GM21576 (cell line): ENCODE data around the gene IL4R.
"Not testable (repeated sequence)": the region's sequence is repeated elsewhere in the genome, so short reads cannot be mapped to it uniquely, and the experiment has no call there.

Source experiments
- ATAC-seq: cut with Tn5 transposase; IDR thresholded peaks from one replicate; pipeline ENCODE4 v1.9.1; 2021; ENCODE audit warnings: mild to moderate bottlenecking, moderate library complexity; ENCODE audit not compliant: unreplicated experiment

The IL4R gene

DNA sequence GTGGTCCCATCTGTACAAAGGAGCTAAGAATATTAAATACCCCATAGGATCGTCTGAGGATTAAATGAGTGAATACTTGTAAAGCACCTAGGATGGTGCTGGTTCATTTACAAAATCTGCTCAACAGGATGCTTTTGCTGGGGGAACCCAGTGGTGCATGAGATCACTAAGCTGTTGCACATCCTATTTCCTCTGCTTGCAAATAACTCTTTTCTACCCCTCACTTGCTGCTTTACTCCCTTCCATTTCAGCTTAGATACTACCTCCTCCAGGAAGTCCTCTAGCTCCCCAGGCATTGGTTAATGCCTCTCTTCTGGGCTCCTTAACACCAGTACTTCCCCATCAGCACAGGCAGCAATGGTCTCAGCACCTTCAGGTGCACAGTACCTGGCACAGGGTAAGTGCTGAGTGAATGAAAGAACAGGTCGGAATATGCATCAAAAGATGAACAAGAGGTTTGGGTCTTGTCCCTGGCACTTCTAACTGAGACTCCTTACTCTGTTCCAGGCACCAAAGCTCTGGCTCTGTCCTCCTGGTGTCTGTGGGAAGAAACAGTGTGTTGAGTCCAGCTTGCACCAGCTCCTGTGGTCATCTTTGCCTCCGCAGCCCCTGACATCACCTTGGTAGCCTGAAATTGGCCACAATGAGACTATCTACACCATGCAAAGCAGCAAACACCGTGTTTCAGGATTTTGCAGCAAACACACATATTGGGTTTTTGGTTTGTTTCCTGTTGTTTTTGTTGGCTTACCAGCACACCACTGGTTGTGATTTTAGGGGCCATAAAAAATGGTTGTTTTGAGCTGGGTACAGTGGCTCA is 64.1 kb downstream of the IL4R start:
- ATAC-seq: no peak

DNA sequence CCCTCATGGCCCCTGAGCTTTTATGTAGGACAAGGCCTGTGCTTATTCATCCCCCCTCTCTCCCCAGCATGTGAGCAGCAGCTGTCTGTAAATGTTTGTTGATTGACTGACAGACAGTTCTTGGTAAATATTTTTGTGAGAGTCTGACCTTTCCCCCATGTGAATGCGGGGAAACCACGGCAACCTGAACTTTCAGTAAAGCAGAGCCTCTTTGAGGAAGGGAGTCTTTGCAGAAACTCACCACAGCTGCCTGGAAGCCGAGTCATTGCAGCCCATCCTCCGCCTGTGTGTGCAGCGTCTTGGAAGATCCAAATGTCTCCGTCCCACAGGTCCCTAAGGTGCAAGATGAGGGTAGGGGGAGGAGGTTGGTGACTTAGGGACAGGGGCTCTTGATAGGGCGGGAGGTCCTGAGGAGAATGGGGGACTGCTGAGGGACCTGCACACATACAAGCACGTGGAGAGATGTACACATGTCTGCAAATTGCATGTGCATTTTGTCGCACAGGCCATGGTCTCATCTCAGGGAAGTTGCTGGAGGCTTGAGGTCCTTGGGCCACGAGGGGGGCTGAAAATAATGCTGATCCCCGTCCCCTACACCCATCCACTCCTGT is 65.2 kb downstream of the IL4R start:
- ATAC-seq: no peak

DNA sequence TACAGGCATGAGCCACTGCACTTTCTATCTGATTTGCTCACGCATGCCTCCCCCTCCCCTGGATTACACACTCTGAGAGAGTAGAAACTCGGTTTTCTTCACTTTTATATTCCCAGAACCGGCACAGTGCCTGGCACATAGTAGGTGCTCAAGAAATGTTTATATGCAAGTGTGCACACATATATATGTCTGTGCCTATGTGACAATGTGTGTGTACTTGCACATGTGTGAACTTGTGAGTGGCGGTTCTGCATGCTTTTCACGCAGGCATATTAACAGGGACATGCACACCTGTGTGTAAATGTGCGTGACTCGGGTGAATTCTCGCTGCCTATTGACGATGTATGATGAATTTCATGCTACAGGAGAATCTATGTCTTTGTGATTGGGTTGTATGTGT is 66.1 kb downstream of the IL4R start:
- no peak for ATAC-seq

DNA sequence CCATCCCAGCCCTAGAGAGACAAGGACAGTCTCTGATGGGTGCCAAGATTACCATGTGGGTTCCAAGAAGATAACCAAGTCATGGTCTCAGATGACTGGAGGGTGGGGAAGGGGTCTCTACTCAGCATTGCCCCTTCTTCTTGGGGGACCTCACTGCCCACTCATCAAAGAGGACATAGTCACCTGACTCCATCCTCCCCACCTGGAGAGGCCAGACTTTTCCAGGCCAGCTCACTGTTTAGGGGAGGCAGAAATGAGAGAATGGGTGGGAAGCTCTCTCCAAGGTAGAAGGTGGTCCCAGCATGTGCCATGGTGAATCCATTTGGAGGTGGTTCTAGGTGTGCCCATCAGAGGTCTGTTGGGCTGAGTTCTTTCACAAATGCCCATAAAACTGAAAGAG is 67.5 kb downstream of the IL4R start:
- ATAC-seq: no peak

DNA sequence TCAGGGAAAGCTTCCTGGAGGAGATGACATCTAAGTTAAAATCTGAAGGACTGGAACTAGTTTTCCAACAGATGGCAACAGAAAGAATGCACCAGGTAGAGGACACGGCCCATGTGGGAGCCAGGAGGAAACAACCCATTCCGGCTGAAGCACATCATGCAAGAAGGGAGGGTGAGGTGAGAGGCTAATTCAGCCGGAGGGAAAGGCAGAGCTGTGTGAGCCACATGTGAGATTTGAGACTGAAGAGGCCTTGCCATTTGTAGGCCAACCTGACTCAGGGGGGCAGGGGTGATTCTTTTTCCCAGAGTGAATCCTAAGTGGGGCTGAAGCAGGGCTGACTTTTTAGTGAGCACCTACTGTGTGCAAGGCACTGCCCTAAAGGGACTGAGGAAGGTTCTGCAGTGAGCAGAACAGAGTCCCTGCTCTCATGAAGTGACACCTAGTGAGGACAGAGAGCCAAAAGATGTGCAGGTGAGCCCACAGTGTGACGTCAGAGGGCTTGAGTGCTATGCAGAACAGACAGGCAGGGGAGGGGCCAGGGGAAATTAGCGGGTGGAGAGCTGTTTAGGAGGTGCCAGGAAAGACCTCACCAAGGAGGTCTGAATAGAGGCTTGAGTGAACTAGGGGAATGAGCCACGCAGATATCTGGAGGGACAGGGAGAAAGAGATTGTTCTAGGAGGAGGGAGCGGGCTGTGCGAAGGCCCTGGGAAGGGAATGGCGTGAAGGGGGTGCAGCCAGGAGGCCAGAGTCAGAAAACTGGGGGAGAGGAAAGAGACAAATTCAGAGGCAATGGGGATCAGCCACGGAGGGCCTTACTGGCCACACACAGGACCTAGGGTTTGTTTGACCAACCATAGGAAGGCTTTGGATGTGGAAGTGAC is 68.4 kb downstream of the IL4R start:
- no peak for ATAC-seq

DNA sequence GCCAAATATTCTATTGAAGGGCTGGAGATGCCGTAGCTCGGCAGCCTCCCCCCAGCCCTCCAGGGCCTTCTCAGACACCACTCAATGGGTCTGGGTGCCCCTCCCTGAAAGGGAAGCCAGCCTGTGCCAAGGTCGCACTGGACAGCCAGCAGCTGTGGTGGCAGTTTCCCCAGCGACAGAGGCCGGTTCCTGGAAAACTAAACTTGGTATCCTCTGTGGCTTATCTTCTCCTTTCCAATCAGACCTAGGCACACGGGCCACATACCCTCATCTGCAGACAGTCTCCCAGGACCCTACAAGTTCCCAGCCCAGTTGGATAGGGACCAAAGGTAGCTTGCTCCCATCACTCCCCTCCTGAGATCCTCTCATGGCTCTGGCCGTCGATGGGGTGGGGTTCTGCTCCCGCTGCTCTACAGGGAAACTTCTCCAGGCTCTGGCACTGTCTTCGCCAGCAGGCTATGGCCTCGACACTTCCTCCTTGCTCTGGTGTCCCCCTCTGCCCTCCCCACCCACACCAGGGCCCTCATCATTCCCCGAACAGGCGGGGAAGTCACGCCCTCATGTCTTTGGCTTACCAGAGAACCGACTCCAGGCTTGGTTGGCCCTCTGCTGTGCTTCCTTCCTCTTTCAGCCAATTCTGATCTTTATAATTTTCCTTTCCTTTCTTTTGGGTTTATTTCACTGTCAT is 69.9 kb downstream of the IL4R start:
- ATAC-seq: no peak

DNA sequence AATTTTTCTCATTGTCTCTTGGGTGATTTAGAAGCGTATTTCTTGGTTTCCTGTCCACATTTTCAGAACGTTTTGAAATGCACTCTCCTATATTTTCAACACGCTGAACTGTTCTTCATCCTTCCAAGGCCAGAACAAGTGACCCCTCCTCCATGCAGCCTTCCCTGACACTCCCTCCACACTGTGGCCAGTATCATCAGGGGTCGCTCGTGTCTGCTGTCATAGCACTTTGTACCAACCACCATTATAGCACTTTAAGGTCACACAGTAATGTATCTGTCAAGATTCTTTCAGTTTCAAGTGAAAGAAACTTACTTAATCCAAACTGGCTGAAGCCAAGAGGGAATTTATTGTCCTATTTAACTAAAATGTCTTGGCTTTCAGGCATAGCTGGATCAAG is 70.7 kb downstream of the IL4R start:
- no peak for ATAC-seq

DNA sequence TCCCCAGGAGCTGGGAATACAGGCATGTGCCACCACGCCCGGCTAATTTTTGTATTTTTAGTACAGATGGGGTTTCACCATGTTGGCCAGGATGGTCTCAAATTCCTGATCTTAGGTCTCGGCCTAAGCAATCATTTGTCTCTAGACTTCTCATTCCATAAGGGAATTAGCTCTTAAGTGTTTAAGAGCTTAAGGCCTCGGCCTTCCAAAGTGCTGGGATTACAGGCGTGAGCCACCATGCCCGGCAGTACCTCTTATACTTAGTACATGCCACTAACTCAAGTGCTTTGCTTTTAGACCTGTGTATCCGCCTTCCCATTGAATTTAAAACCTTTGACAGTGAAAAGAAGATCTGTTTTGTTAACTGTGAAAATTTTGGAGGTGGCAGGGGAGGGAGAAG is 71.6 kb downstream of the IL4R start:
- no peak for ATAC-seq

DNA sequence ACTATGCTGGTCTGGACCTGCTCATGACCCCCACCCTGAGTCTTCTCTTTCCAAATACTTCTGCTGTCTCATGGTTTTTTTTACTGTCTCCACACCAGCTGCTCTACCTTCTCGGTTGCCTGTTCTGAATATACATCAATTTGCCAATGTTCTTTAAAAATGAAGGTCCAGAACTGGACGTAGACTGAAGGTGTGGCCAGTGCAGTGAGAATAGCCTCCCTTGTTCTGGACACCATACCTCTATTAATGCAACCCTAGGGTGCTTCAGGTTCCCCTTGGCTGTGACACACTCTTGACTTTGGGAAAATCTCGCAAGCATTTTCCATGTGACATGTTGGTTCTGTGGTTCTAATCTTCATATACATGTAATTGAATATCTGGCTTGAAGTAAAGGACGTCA is 72.9 kb downstream of the IL4R start:
- ATAC-seq: no peak

DNA sequence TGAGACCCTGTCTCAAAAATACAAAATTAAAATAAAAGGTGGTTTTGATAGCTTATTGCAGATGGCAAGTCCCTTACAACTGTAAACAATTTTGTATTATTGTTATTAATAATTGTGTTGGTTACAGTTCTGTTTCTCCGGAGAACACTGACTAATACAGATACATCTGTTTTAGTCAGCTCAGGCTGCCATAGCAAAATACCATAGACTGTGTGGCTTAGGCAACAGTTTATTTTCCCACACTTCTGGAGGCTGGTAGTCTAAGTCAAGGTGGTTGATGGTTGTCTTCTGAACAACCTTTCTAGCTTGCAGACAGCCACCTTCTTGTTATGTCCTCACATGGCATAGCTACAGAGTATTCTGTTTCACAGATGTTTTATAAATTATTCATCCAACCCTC is 74.0 kb downstream of the IL4R start:
- ATAC-seq: peak; percentile 62

DNA sequence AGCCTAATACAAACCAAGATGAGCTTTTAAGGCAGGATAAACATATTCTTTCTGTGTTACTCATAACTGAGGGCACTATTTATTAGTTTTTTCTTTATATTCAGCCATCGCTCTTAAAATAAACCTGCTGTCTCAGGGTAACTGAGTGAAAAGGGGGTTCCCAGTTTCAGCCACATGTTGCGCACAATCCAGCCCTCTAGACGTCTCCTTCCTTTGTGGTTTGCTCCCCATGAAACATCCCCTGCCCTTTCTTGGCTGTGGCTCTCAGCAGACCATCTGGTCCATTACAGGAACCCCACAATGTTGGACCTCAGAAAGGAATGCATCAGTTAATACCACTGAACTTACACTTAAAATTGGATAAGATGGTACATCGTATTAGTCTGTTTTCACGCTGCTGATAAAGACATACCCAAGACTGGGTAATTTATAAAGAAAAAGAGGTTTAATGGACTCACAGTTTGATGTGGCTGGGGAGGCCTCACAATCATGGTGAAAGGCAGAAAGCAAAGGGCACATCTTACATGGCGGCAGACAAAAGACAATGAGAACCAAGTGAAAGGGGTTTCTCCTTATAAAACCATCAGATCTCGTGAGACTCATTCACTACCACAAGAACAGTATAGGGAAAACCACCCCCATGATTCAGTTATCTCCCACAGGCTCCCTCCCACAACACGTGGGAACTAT is 75.6 kb downstream of the IL4R start:
- ATAC-seq: no peak

DNA sequence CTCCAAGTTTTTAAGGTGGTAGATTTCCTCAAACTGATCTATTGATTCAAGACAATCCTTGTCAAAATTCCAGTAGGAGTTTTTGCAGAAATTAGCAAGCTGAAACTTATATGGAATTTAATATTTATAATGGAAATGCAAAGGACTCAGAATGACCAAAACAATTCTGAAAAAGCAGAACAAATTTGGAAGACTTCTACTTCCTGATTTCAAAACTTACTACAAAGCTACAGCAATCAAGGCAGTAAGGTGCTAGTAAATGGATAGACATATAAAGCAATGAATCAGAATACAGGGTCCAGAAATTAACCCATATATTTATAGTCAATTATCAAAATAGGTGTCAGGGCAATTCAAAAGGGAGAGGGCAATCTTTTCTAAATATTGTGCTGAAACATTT is 76.4 kb downstream of the IL4R start:
- no peak for ATAC-seq

DNA sequence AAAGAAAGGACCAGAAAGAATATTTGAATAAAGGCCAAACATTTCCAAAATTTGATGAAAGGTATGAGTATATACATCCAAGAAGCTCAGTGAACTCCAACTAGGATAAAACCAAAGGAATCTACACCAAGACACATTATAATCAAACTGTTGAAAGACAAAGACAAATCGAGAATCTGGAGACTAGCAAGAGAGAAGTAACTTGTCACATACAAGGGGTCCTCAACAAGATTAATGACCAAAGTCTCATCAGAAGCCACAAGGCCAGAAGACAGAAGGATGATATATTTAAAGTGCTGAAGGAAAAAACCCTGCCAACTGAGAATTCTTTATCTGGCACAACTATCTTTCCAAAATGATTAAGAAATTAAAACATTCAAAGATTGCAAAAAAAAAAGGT is 78.9 kb downstream of the IL4R start:
- no peak for ATAC-seq

DNA sequence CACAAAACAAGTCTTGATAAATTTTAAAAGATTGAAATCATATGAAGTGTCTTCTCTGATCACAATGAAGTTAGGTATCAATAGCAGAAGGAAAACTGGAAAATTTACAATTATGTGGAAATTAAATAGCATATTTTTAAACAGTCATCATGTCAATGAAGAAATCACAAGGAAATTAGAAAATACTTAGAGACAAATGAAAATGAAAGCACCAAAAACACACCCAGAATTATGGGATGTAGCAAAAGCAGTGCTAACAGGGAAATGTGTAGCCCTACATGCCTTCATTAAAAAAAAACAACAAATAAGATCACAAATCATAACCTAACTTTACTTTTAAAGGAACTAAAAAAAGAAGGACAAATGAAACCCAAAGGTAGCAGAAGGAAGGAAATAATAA is 80.7 kb downstream of the IL4R start:
- no peak for ATAC-seq

DNA sequence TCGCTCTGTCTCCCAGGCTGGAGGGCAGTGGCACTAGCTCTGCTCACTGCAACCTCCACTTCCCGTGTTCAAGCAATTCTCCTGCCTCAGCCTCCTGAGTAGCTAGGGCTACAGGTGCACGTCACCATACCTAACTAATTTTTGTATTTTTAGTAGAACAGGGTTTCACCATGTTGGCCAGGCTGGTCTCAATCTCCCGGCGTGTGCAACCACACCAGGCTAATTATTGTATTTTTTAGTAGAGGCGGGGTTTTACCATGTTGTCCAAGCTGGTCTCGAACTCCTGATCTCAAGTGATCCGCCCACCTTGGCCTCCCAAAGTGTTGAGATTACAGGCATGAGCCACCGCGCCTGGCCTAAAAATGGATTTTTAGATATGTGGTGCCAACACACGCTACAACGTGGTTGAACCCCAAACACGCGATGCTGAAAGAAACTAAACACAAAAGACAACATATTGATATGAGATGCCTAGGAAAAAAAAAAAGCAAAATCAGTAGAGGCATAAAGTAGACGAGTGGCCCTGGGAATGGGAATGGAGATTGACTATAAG is 84.6 kb downstream of the IL4R start:
- ATAC-seq: not testable (repeated sequence)

DNA sequence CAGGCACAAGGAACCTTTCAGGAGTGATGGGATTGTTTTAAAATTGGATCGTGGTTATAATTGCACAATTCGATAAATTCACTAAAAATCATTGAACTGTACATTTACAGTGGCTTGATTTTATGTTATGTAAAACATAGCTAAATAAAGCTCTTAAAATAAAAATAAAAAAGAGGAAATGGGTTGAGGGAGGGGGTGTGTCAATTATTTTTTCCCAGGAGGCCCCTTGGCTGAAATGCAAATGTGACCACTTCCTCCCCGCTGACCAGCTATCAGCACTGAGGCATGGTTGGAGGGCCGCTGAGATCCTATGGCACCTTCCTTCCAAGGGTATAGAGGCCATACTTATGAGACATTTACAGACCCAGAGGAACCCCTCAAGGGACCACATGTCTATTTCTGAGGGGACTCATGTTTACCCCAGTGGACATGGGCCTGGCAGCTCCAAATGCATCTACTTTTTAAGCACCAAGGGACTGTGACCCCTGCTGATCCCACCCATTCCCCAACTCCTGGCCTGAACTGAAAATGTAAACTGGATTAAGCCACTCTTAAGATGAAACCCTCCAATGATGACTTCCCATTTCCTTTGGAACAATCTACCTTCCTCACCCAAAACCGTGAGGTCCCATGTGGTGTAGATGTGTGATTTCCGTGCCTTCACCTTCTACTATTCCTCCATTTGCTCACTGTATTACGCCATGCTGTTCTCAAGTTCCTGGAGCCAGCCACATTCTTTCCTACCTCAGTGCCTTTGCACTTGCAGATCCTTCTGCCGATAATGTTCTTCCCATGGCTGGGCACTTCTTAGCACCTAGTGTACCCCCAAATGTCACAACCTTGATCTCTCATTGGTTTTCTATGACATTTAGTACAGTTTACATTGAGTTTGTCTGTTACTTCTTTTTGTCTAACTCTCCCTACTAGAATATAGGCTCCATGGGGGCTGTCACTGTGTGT is 85.4 kb downstream of the IL4R start:
- no peak for ATAC-seq

DNA sequence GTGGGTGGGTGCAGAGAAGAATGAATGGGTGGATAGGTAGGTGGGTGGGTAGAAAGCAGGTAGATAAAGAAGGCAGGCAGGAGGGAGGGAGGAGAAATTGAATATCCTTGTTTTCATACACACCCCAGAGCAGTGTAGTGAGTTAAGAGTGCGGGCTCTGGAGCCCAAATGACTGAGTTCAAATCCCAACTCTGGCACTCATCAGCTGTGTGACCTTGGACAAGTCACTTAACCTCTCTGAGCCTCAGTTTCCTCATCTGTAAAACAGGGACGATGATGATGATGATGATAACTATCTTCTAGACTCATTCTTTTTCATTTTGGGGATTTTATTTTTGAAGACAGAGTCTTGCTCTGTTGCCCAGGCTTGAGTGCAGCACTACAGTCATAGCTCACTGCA is 86.2 kb downstream of the IL4R start:
- ATAC-seq: no peak

DNA sequence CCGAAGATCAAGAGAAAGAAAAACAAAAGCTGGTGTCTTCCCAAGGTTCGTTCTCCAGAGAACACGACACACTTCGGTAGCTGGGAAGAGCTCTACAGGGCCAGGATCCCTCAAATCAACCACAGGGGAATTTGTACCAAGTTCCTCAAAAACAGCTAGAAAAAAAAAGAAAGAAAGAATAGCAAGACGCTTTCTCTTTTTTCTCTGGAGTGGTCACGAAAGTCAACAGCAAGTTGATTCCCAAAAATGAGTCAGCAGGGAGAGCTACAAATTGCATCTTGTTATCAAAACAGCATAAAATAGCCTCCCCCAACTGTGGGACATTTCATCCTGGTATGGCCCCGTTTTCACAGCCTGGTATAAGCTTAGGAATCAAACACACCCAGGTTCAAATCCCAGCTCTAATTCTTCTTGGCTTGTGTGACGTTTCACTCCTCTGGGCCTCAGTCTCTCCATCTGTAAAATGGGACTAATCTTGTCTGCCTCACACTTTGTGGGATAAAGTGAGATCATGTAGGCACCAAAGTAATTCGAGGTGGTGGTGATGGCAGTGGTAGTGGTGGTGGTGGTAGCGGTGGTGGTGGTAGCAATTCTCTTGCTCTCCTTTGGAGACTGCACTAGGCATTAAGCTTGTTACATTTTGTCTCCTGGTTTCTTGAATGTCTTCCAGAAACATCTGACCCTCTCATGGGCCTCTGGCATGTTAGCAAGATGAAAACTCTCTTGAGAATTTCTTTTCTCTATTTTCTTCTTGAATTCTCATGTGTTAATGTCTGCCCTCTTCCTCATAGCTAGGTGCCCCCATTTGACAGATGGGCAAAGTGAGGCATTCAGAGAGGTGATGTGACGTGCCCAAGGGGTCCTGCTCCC is 87.2 kb downstream of the IL4R start:
- no peak for ATAC-seq
